Muscle layer of colon (tissue), 2 donors: ENCODE results near the gene REEP6.
"Not testable (repeated sequence)": the region's sequence is repeated elsewhere in the genome, so short reads cannot be mapped to it uniquely, and the experiment has no call there.

ENCODE experiments used
- H3K27ac ChIP-seq: one replicate; pipeline ENCODE4 v1.7.0; 2013; ENCODE audit warnings: low read depth, mild to moderate bottlenecking, low read length, moderate library complexity
- H3K27me3 ChIP-seq, 2 donors: one replicate each; pipeline ENCODE4 v1.7.0; 2013; ENCODE audit warnings: low read length in 2 of 2, mild to moderate bottlenecking in 2 of 2; ENCODE audit not compliant: insufficient read depth in 2 of 2, control insufficient read depth in 1 of 2
- H3K36me3 ChIP-seq: one replicate; pipeline ENCODE4 v1.7.0; 2013; ENCODE audit warnings: mild to moderate bottlenecking, low read length; ENCODE audit not compliant: insufficient read depth
- H3K4me1 ChIP-seq: one replicate; pipeline ENCODE4 v1.7.0; 2013; ENCODE audit warnings: mild to moderate bottlenecking, low read length; ENCODE audit not compliant: insufficient read depth
- H3K4me3 ChIP-seq, 2 donors: one replicate each; pipeline ENCODE4 v1.7.0; 2013; ENCODE audit warnings: low read length in 2 of 2, low read depth in 1 of 2, mild to moderate bottlenecking in 1 of 2, moderate library complexity in 1 of 2
- H3K9ac ChIP-seq: one replicate; pipeline ENCODE4 v1.7.0; 2013; ENCODE audit warnings: low read length
- H3K9me3 ChIP-seq: one replicate; pipeline ENCODE4 v1.7.0; 2013; ENCODE audit warnings: mild to moderate bottlenecking, low read length
- donor health status: abdominal sarcoma.
- donor health status: Adenocarcinoma of cecum.

The REEP6 gene

DNA sequence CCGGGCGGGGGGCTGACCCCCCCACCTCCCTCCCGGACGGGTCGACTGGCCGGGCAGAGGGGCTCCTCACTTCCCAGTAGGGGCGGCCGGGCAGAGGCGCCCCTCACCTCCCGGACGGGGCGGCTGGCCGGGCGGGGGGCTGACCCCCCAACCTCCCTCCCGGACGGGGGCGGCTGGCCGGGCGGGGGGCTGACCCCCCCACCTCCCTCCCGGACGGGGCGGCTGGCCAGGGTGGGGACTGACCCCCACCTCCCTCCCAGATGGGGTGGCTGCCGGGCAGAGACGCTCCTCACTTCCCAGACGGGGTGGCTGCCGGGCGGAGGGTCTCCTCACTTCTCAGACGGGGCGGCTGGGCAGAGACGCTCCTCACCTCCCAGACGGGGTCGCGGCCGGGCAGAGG is 8.2 kb downstream of the REEP6 start:
- not testable (repeated sequence) for H3K4me1 ChIP-seq, H3K36me3 ChIP-seq, H3K27ac ChIP-seq, H3K9me3 ChIP-seq, H3K4me3 ChIP-seq, H3K9ac ChIP-seq
- H3K27me3 ChIP-seq: peaks cover 0 to 36% of the 10 kb centered on the region in 2 donors

DNA sequence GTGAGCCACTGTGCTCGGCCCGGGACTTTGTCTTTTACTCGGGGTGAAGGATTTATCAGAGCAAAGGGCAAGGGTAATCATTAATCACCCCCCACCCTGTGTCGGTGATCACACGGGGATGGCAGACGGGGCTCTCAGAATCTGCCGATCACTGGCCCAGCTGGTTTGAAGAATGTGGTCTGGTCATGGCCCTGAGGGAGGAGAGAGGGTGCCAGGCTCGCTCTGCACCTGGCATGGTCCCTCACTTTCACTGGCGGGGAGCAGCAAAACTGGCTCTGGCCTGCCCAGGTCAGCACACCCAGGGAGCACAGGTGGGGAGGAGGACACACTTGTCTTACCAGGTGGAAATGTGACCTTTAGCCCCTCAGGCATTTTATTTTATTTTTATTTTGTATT is 10.2 kb downstream of the REEP6 start:
- H3K36me3 ChIP-seq: no peaks in the 10 kb centered on the region
- H3K27me3 ChIP-seq: peaks cover 0 to 32% of the 10 kb centered on the region in 2 donors
- H3K4me3 ChIP-seq: no peak overlapping the region
- H3K9me3 ChIP-seq: no peaks in the 10 kb centered on the region
- no peak overlapping the region for H3K27ac ChIP-seq
- no peak overlapping the region for H3K9ac ChIP-seq
- H3K4me1 ChIP-seq: no peaks in the 10 kb centered on the region

GRCh38 chr19:1502433-1503088 is 11.6 kb downstream of the REEP6 start:
- Histone ChIP-seq H3K4me3 (no peak overlapping the region), H3K27ac (no peak overlapping the region), H3K27me3 (peaks cover 0 to 34% of the 10 kb centered on the region in 2 donors), H3K9me3 (no peaks in the 10 kb centered on the region), H3K4me1 (peaks cover 4% of the 10 kb centered on the region), H3K9ac (no peak overlapping the region), H3K36me3 (no peaks in the 10 kb centered on the region)

- H3K36me3 ChIP-seq: no peaks in the 10 kb centered on the region
- no peak overlapping the region for H3K27ac ChIP-seq
- no peaks in the 10 kb centered on the region for H3K9me3 ChIP-seq
- peaks cover 0 to 31% of the 10 kb centered on the region in 2 donors for H3K27me3 ChIP-seq
- no peak overlapping the region for H3K9ac ChIP-seq
- H3K4me1 ChIP-seq: peaks cover 5% of the 10 kb centered on the region
- no peak overlapping the region for H3K4me3 ChIP-seq
These were observed 12.3 kb downstream of the REEP6 start for GRCh38 chr19:1503089-1503924.

DNA sequence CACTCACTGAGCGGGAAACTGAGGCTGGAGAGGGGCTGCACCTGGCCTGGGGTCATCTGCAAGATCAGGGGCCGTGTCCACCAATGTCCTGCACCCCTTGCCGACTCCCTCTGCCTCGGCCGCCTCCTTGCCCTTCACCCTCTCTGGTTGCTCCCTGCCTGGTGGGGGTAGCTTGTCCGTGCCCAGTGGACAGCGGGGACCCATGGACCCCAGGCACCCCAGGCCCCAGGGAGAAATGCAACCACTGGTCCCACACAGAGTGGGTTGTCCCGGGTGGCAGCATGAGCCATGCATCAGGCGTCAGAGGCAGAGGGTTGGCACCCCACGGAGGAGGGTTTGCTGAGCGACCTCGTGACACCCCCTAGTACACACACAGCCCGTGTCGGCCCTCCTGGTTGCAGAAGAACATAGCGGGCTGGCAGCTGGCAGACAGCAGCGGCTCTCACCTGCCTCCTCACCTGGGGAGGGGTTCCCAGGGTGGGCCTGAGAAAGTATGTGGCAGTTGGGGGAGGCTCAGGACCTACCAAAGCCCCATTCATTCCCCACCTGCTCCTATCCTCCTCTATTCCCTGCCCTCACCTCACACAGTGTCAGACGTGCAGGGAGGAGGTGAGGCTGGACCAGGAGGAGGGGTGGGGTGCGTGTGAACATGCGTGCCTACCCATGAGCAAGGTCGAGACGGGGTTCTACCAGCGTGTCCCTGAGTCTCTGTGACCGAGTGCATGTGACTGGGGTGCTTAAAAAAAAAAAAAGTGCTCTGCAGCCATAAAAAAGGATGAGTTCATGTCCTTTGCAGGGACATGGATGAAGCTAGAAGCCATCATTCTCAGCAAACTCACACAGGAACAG is 13.2 kb downstream of the REEP6 start:
- Histone ChIP-seq H3K36me3 (no peaks in the 10 kb centered on the region), H3K27ac (no peak overlapping the region), H3K4me3 (no peak overlapping the region), H3K27me3 (peaks cover 0 to 31% of the 10 kb centered on the region in 2 donors), H3K9me3 (no peaks in the 10 kb centered on the region), H3K4me1 (peaks cover 5% of the 10 kb centered on the region), H3K9ac (no peak overlapping the region)

- Histone ChIP-seq H3K27ac (no peak overlapping the region), H3K4me3 (no peak overlapping the region), H3K9me3 (no peaks in the 10 kb centered on the region), H3K36me3 (no peaks in the 10 kb centered on the region), H3K9ac (no peak overlapping the region), H3K4me1 (peaks cover 5% of the 10 kb centered on the region), H3K27me3 (peaks cover 0 to 34% of the 10 kb centered on the region in 2 donors)
These were observed 14.0 kb downstream of the REEP6 start for GRCh38 chr19:1505012-1505411.

GRCh38 chr19:1505991-1506881 is 15.3 kb downstream of the REEP6 start:
- Histone ChIP-seq H3K9me3 (no peaks in the 10 kb centered on the region), H3K27me3 (peaks cover 0 to 46% of the 10 kb centered on the region in 2 donors), H3K9ac (no peak overlapping the region), H3K27ac (no peak overlapping the region), H3K4me3 (no peak overlapping the region), H3K4me1 (peaks cover 5% of the 10 kb centered on the region), H3K36me3 (no peaks in the 10 kb centered on the region)

DNA sequence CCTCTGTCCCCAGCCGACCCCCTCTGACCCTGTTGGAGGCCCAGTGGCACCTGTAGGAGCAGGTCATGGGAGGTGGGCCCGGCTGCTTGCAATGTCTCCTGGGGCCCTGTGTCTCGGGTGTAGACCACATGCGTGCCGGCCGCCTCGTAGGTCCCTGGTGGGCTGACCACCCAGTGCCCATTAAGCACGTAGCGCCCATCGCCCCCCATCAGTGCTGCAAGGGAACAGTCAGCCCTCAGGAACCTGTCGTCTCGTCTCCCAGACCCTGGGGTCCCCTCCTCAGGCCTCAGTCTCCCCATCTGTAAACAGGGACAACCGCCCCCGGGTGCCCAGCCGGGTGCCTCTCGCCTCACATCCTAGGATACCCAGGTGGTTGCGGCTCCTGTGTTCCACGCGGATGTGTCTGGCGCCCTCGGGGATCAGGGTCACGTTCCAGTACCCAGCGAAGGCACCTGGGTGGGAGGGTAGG is 16.2 kb downstream of the REEP6 start:
- Histone ChIP-seq H3K27me3 (peaks cover 0 to 56% of the 10 kb centered on the region in 2 donors), H3K9me3 (no peaks in the 10 kb centered on the region), H3K36me3 (no peaks in the 10 kb centered on the region), H3K9ac (no peak overlapping the region), H3K4me1 (peaks cover 5% of the 10 kb centered on the region), H3K27ac (no peak overlapping the region), H3K4me3 (peak overlapping the region; percentile 31 to 68)

DNA sequence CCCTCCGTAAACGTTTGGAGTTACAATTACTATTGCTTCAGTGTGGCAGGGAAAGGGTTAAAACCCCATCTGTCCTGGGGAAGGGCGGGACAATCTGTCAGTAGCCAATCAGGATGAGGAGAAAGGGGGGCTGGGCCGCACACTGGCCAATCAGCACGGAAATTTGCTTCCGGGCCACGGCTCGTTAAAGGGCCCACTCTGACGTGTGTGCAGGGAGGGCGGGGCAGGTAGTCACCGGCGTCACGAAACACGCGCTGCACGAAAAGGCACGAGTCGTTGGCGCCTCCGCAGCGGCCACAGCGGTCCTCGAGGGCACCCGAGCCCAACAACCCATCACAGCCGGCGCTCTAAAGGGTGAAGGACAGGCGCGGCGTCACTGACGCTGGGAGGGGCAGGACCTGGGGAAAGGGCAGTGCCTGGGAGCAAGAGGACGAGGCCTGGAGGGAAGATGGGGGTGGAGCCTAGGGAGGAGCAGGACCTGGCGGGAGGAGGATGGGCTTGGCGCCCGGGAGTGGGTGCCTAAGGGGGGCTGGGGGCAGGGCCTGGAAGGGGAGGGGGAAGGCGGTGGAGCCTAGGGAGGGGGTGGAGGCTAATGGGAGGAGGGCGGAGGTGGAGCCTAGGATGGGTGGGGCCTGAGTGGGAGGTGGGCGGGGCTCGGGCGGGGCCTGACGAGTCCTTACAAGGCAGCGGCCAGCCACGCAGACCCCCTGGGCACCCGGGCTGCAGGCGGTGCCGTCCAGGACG is 17.0 kb downstream of the REEP6 start:
- H3K27ac ChIP-seq: no peak overlapping the region
- H3K9me3 ChIP-seq: no peaks in the 10 kb centered on the region
- no peaks in the 10 kb centered on the region for H3K36me3 ChIP-seq
- H3K9ac ChIP-seq: no peak overlapping the region
- peaks cover 5% of the 10 kb centered on the region for H3K4me1 ChIP-seq
- peak overlapping the region; percentile 31 to 68 for H3K4me3 ChIP-seq
- peaks cover 0 to 59% of the 10 kb centered on the region in 2 donors for H3K27me3 ChIP-seq

DNA sequence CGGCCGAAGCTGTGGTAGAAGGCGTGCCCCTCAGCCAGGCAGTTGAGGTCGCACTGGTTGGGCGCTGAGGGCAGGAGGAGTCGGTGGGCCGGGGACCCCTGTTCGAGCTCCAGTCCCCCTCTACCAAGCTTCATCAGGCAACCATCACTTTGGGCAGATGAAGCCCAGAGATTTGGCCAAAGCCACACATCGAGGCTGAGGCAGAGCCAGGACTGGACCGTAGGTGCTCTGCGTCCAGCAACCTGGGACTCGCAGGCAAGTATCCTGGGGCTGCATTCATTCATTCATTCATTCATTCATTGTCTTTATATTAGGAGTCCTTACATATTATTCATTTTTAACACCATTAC is 17.5 kb downstream of the REEP6 start:
- H3K9me3 ChIP-seq: no peaks in the 10 kb centered on the region
- peaks cover 5% of the 10 kb centered on the region for H3K4me1 ChIP-seq
- H3K27me3 ChIP-seq: peaks cover 0 to 57% of the 10 kb centered on the region in 2 donors
- H3K9ac ChIP-seq: no peak overlapping the region
- H3K36me3 ChIP-seq: no peaks in the 10 kb centered on the region
- H3K4me3 ChIP-seq: no peak overlapping the region
- H3K27ac ChIP-seq: no peak overlapping the region
